ENCODE measurements around the gene POLA2. TPM values are rescaled to one million over a fixed set of nuclear protein-coding genes. Genes with fewer than 3 reads are reported as not detected.
A peak's percentile ranks its signal among the peaks of the same experiment; 100 is the strongest.

Gene POLA2
- total and polyA plus RNA-seq, 11 donors: 3.2 to 9.0 (median 4.3) TPM

DNA sequence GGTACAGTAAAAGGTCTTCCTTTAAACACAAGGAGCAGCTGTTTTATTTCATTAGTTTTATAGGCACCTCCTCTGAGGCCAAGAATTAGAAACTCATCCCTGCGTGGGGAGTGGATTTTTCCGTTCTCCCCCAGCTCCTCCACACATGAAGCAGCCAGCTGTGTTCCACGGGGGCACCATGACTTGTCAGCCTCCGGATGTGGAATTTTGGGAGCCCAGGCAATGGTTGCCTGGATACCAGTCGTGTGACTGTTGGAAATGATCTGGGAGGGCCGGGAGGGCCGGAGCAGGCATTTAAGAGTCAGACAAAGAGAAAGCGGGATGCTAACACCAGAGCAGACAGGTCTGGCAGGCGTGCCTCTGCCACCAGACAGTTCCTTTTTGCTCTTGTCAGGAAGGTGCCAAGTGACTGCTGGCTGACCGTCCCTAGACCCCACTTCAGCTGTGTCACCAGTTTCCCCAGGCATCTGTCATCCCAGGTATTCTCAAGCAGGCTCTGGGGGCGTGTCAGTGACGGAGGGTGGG, 37.0 kb downstream of the POLA2 start:
- H3K36me3 ChIP-seq: peaks cover 0 to 30% (median 12%) of the 10 kb centered on the region in 9 donors
- H3K27ac ChIP-seq: peak overlapping the region; percentile 56 to 92 (median 81)
- ATAC-seq (peak; percentile 36 to 61 (median 50)), DNase-seq (peak; percentile 71 to 88 (median 75))
- peaks cover 0 to 66% (median 52%) of the 10 kb centered on the region in 12 donors for H3K4me1 ChIP-seq
- no peaks in the 10 kb centered on the region for H3K9me3 ChIP-seq
- WGBS, 4 donors: 29 to 46% (median 35%) methylated on average over 9 to 12 of the region's 12 CpGs
- peak overlapping the region in 4 of 12 donors; percentile 10 to 25 (median 14) for H3K4me3 ChIP-seq
- intact Hi-C loops (cut with DNase I): loop anchor here in 2 of 10 donors (2.0 kb wide), 1 partner anchor 16 kb away; the partner anchor contains the start of gene CDC42EP2 (in 2 of the 2)
- no peaks in the 10 kb centered on the region for H3K27me3 ChIP-seq
- TF ChIP-seq, protein P1, sequence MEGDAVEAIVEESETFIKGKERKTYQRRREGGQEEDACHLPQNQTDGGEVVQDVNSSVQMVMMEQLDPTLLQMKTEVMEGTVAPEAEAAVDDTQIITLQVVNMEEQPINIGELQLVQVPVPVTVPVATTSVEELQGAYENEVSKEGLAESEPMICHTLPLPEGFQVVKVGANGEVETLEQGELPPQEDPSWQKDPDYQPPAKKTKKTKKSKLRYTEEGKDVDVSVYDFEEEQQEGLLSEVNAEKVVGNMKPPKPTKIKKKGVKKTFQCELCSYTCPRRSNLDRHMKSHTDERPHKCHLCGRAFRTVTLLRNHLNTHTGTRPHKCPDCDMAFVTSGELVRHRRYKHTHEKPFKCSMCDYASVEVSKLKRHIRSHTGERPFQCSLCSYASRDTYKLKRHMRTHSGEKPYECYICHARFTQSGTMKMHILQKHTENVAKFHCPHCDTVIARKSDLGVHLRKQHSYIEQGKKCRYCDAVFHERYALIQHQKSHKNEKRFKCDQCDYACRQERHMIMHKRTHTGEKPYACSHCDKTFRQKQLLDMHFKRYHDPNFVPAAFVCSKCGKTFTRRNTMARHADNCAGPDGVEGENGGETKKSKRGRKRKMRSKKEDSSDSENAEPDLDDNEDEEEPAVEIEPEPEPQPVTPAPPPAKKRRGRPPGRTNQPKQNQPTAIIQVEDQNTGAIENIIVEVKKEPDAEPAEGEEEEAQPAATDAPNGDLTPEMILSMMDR (IDR thresholded peaks at IDR 0.05): no peak
- peak in 1 of 2 donors; percentile 20 for TF ChIP-seq POLR2A (IDR thresholded peaks at IDR 0.05)

DNA sequence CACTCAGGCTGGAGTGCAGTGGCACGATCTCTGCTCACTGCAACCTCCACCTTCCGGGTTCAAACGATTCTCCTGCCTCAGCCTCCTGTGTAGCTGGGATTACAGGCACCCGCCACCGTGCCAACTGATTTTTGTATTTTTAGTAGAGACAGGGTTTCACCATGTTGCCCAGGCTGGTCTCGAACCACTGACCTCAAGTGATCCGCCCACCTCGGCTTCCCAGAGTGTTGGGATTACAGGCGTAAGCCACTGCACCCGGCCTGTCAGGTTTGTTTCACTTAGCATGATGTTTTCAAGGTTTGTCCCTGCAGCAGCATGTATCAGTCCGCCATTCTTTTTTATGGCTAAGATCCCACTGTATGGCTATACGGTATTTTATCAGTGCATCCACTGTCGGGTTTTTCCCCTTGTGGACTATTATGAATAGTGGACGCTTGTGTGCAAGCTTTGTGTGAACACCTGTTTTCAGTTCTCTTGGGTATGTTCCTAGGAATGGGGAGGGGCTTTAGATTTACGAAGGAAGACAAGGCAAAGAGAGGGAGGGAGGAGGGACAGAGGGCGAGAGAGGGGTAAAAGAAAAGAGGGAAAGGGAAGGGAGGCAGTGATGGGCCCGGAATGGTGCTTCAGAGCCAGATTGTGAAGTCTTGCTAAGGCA, 39.0 kb downstream of the POLA2 start:
- Histone ChIP-seq H3K4me1 (peaks cover 0 to 52% (median 46%) of the 10 kb centered on the region in 12 donors), H3K27ac (peak overlapping the region in 5 of 12 donors; percentile 22 to 67 (median 58)), H3K4me3 (no peak overlapping the region), H3K36me3 (peaks cover 0 to 11% (median 2%) of the 10 kb centered on the region in 9 donors), H3K9me3 (no peaks in the 10 kb centered on the region), H3K27me3 (no peaks in the 10 kb centered on the region)
- TF ChIP-seq, protein P1 (IDR thresholded peaks at IDR 0.05): no peak
- TF ChIP-seq POLR2A (IDR thresholded peaks at IDR 0.05): no peak
- intact Hi-C loops (cut with DNase I): no loop called here
- 88 to 91% (median 89%) methylated on average over 17 of the region's 17 CpGs for WGBS, 4 donors
- ATAC-seq: no peak
- DNase-seq: no peak

DNA sequence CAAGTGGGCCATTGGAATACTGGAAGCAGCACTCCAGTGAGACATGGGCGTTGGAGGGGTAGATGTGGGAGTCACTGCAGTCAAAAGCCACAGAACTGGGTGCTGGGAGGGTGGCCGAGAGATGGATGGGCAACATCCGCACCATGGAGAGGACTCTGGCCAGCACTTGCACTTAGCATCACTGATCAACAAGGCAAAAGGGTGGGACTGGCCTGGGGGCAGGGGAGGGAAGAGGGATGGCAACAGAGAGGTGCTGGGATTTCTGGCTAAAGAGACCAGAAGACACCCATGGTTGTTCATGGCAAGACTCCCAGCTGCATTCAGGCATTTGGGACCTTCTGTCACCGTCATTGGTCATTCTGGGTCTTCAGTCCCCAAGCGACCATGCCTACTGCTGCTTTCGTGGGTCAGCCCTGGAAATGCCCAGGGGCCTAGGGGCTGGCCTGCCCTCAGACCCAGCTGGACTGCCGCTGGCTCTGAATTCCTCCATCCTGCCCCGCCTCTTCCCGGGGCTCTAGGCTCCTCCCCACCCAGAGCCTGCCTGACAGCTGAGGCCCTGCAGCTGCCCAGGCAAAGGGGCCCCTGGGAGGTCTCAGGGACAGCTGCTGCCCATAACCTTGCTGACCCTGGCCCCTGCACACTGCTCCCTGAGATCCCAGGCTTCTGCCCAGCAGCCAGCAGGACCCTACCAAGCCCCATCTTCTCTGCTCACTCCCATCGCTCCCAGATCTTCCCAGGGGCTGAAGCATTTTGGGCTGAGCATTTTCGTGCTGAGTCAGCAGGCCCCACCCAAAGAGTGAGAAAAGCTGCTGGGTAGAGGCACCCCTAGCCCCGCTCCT, 39.9 kb downstream of the POLA2 start:
- WGBS, 4 donors: 50 to 66% (median 54%) methylated on average over 12 of the region's 12 CpGs
- no peak overlapping the region for H3K4me3 ChIP-seq
- ATAC-seq (peak in 3 of 4 donors; percentile 55 to 58 (median 58)), DNase-seq (peak; percentile 73 to 86 (median 75))
- H3K27ac ChIP-seq: peak overlapping the region in 11 of 12 donors; percentile 15 to 67 (median 57)
- H3K27me3 ChIP-seq: no peaks in the 10 kb centered on the region
- intact Hi-C loops (cut with DNase I): no loop called here
- H3K9me3 ChIP-seq: no peaks in the 10 kb centered on the region
- TF ChIP-seq, protein P1 (IDR thresholded peaks at IDR 0.05): no peak
- no peak for TF ChIP-seq POLR2A (IDR thresholded peaks at IDR 0.05)
- peaks cover 0 to 46% (median 41%) of the 10 kb centered on the region in 12 donors for H3K4me1 ChIP-seq
- H3K36me3 ChIP-seq: peaks cover 0 to 1% (median 0%) of the 10 kb centered on the region in 9 donors

DNA sequence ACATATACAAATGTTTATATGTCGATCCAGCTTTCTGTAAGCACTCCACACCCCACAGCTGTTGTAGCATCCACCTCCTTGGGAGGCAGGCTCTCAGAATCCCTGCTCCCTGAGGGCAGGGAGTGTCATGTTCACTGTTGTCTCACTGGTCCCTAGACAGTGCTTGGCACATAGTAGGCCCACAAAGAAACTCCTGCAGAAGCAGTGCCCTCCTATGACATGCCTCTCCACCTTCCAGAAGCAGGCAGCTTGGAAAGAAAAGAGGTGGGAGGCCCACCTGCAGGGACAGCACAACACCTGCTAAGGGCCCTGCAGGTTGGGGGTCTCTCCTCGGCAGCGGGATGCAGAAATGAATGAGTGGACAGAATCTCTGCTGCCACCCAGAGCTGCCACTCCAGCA, 41.8 kb downstream of the POLA2 start:
- DNase-seq: no peak

More for the DNA sequence above, 41.8 kb downstream of the POLA2 start:
- intact Hi-C loops (cut with DNase I): no loop called here
- no peaks in the 10 kb centered on the region for H3K27me3 ChIP-seq
- ATAC-seq: no peak
- WGBS, 4 donors: 88 to 96% (median 92%) methylated on average over 3 of the region's 3 CpGs
- no peak overlapping the region for H3K27ac ChIP-seq
- H3K4me3 ChIP-seq: no peak overlapping the region
- H3K4me1 ChIP-seq: peaks cover 0 to 39% (median 32%) of the 10 kb centered on the region in 12 donors
- H3K9me3 ChIP-seq: no peaks in the 10 kb centered on the region
- TF ChIP-seq, protein P1 (IDR thresholded peaks at IDR 0.05): no peak
- no peak for TF ChIP-seq POLR2A (IDR thresholded peaks at IDR 0.05)
- no peaks in the 10 kb centered on the region for H3K36me3 ChIP-seq

All from heart left ventricle (tissue), 16 donors.